ENCODE results near the gene SH3BGRL. TPM values are rescaled to one million over a fixed set of nuclear protein-coding genes. Genes with fewer than 3 reads are reported as not detected.

Gene SH3BGRL
- polyA plus RNA-seq, 1 of the 3 experiments (the other 2 are of a cell fraction) = 43.6 TPM

- CTCF ChIA-PET = no interaction called here
Measured at GRCh38 chrX:81259020-81259713, 57.3 kb downstream of the SH3BGRL start.

GRCh38 chrX:81259714-81260395 lies 58.0 kb downstream of the SH3BGRL start:
- Histone ChIP-seq H3K79me2 (ENCODE audit: insufficient read depth) (0 out of 2 replicates have a peak, but pooled peaks cover 3% of the 10 kb centered on the region), H3K9me3 (no peaks in the 10 kb centered on the region), H4K20me1 (ENCODE audit: insufficient read depth) (no peaks in the 10 kb centered on the region), H3F3A (replicated peaks; ENCODE audit: insufficient read depth) (no peaks in the 10 kb centered on the region), H3K9ac (no peak overlapping the region), H3K4me2 (no peak overlapping the region), H3K9me2 (no peaks in the 10 kb centered on the region), H3K4me1 (ENCODE audit: control insufficient read depth in 1 of 2, insufficient read depth in 2 of 2, low read depth in 1 of 2, low read length in 1 of 2) (no peaks in the 10 kb centered on the region; a peak in 1 of 4 replicates), H3K27ac (ENCODE audit: low read depth in 2 of 2, low read length in 1 of 2) (no peak overlapping the region), H3K27me3 (ENCODE audit: insufficient read depth) (no peaks in the 10 kb centered on the region), H2AFZ (ENCODE audit: low read depth) (no peak overlapping the region), H3K4me3 (ENCODE audit: low read depth in 2 of 2, low read length in 1 of 2) (no peak overlapping the region), H3K36me3 (replicated peaks in 1 of 2; ENCODE audit: control insufficient read depth in 1 of 2, insufficient read depth in 2 of 2, low read length in 1 of 2) (no peaks in the 10 kb centered on the region)
- ChIA-PET CTCF (no interaction called here), POLR2A (no interaction called here)
- no peak for DNase-seq
- 50% methylated on average over 3 of the region's 3 CpGs for WGBS (ENCODE audit: low lambda C conversion rate)
- TF ChIP-seq USF1 (IDR thresholded peaks at IDR 0.05; ENCODE audit: borderline replicate concordance, low read depth) = no peak
- no peak for TF ChIP-seq PBX3 (IDR thresholded peaks at IDR 0.05)
- TF ChIP-seq CHD2 (IDR thresholded peaks at IDR 0.05; ENCODE audit: low read length, partially characterized antibody) = no peak
- no peak for TF ChIP-seq SIN3A (IDR thresholded peaks at IDR 0.05; ENCODE audit: borderline replicate concordance, low read depth, low read length)
- no peak for TF ChIP-seq YY1 (IDR thresholded peaks at IDR 0.05; ENCODE audit: low read depth)
- no peak for TF ChIP-seq FOXM1 (IDR thresholded peaks at IDR 0.05; ENCODE audit: low read depth)
- TF ChIP-seq JUND (IDR thresholded peaks at IDR 0.05) = no peak
- no peak for TF ChIP-seq TCF12 (IDR thresholded peaks at IDR 0.05)
- TF ChIP-seq RXRA (IDR thresholded peaks at IDR 0.05; ENCODE audit: borderline replicate concordance, low read depth) = no peak
- TF ChIP-seq RAD21 (IDR thresholded peaks at IDR 0.05; ENCODE audit: low read length) = no peak
- no peak for TF ChIP-seq TEAD4 (IDR thresholded peaks at IDR 0.05; ENCODE audit: borderline replicate concordance, insufficient read depth)
- TF ChIP-seq NFIC (IDR thresholded peaks at IDR 0.05; ENCODE audit: borderline replicate concordance) = no peak
- TF ChIP-seq FOXJ3 (CRISPR knock-in tag; IDR thresholded peaks at IDR 0.05) = no peak
- no peak for TF ChIP-seq MAX (IDR thresholded peaks at IDR 0.05; ENCODE audit: low read depth)
- TF ChIP-seq MEF2A (IDR thresholded peaks at IDR 0.05; ENCODE audit: borderline replicate concordance, low read depth) = no peak
- no peak for TF ChIP-seq TAF1 (IDR thresholded peaks at IDR 0.05; ENCODE audit: borderline replicate concordance, low read depth, low read length)

More at GRCh38 chrX:81259020-81259713, 57.3 kb downstream of the SH3BGRL start:
- Histone ChIP-seq H3K9me3 (no peaks in the 10 kb centered on the region), H3K36me3 (replicated peaks in 1 of 2; ENCODE audit: control insufficient read depth in 1 of 2, insufficient read depth in 2 of 2, low read length in 1 of 2) (no peaks in the 10 kb centered on the region), H3K4me3 (ENCODE audit: low read depth in 2 of 2, low read length in 1 of 2) (no peak overlapping the region), H3K9ac (no peak overlapping the region), H3K4me1 (ENCODE audit: control insufficient read depth in 1 of 2, insufficient read depth in 2 of 2, low read depth in 1 of 2, low read length in 1 of 2) (no peaks in the 10 kb centered on the region; a peak in 1 of 4 replicates), H3F3A (replicated peaks; ENCODE audit: insufficient read depth) (no peaks in the 10 kb centered on the region), H3K4me2 (no peak overlapping the region), H3K27ac (ENCODE audit: low read depth in 2 of 2, low read length in 1 of 2) (no peak overlapping the region), H4K20me1 (ENCODE audit: insufficient read depth) (no peaks in the 10 kb centered on the region), H3K9me2 (no peaks in the 10 kb centered on the region), H2AFZ (ENCODE audit: low read depth) (no peak overlapping the region), H3K27me3 (ENCODE audit: insufficient read depth) (no peaks in the 10 kb centered on the region), H3K79me2 (ENCODE audit: insufficient read depth) (0 out of 2 replicates have a peak, but pooled peaks cover 3% of the 10 kb centered on the region)
- 65% methylated on average over 1 of the region's 1 CpG for WGBS (ENCODE audit: low lambda C conversion rate)
- DNase-seq = no peak
- no peak for TF ChIP-seq IRF3 (IDR thresholded peaks at IDR 0.05; ENCODE audit: low read depth, low read length)
- no peak for TF ChIP-seq TAF1 (IDR thresholded peaks at IDR 0.05; ENCODE audit: borderline replicate concordance, low read depth, low read length)
- TF ChIP-seq USF1 (IDR thresholded peaks at IDR 0.05; ENCODE audit: borderline replicate concordance, low read depth) = no peak
- TF ChIP-seq RFX5 (IDR thresholded peaks at IDR 0.05; ENCODE audit: low read length) = no peak
- no peak for TF ChIP-seq MXI1 (IDR thresholded peaks at IDR 0.05; ENCODE audit: low read depth, low read length)
- no peak for TF ChIP-seq SIN3A (IDR thresholded peaks at IDR 0.05; ENCODE audit: borderline replicate concordance, low read depth, low read length)
- POLR2A ChIA-PET = no interaction called here

All from SK-N-SH (cell line).